Lower leg skin (tissue), 4 donors: Measurements from ENCODE around the gene SULF2. TPM values are rescaled to one million over a fixed set of nuclear protein-coding genes. Genes with fewer than 3 reads are reported as not detected.
A peak's percentile ranks its signal among the peaks of the same experiment; 100 is the strongest.

Experiments used
- DNase-seq, 2 donors: peaks; one replicate each; pipeline ENCODE4 v3.0.0-alpha.2; 2019; ENCODE audit warnings: low spot score in 2 of 2
- H3K4me3 ChIP-seq: fragments of 200-600 bp; sonication (generic); 2 replicates; pipeline ENCODE4 v1.5.1; 2017; ENCODE audit warnings: mild to moderate bottlenecking, low read depth; ENCODE audit not compliant: poor library complexity, severe bottlenecking
- POLR2A ChIP-seq, 2 donors: fragments of 450-650 bp; IDR thresholded peaks; one replicate each; pipeline ENCODE4 v1.6.1; 2016 to 2017; ENCODE audit warnings: antibody characterized with exemption in 2 of 2, mild to moderate bottlenecking in 1 of 2, moderate library complexity in 1 of 2
- WGBS, 2 donors: methylation state at CpG; one replicate each; pipeline ENCODE4 v1.1.5; 2018; 5-methylcytosine and 5-hydroxymethylcytosine counted together
- intact Hi-C: fragments of 100-400 bp; cut with DNase I; formaldehyde crosslinking; loops from one replicate; pipeline ENCODE4 v1.15.0; 2023; ENCODE audit warnings: low total_unique reads
- total RNA-seq, 4 donors: library from RNA; depleted of rRNA; stranded (reverse); fragments of >200 nt; gene quantifications; one replicate each; pipeline ENCODE4 v1.1.0, GENCODE V29; 2016
- TF ChIP-seq, protein P1 (sequence below), 3 donors: fragments of 450-650 bp; IDR thresholded peaks; one replicate each; pipeline ENCODE4 v1.5.1; 2016; ENCODE audit warnings: antibody characterized with exemption in 3 of 3, mild to moderate bottlenecking in 3 of 3, moderate library complexity in 2 of 3

SULF2 gene
- total RNA-seq, 4 donors from 2014 or later = 18.3 to 83.0 (median 28.0) TPM

DNA sequence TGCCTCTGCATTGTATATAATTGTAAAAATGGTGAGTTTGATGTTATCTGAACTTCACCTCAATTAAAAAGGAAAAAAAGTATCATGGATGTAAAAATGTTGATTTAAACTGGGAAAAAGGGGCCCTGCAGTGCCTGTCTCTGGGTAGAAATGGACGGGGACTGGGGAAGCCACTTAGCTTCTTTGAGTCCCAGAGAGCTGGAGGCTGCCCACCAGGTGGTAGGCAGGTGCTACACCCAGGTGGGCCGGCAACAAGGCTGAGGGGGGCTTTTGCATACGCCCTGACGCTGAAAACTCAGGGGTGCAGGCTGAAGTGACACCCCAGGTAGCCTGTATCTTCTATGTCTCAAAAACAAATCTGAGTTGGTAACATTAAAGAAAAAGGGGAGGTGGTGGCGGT lies 118.2 kb downstream of the SULF2 start:
- WGBS, 2 donors = 85 to 95% methylated on average over 5 of the region's 5 CpGs
- DNase-seq = no peak
- no peak overlapping the region for H3K4me3 ChIP-seq
- TF ChIP-seq, protein P1, sequence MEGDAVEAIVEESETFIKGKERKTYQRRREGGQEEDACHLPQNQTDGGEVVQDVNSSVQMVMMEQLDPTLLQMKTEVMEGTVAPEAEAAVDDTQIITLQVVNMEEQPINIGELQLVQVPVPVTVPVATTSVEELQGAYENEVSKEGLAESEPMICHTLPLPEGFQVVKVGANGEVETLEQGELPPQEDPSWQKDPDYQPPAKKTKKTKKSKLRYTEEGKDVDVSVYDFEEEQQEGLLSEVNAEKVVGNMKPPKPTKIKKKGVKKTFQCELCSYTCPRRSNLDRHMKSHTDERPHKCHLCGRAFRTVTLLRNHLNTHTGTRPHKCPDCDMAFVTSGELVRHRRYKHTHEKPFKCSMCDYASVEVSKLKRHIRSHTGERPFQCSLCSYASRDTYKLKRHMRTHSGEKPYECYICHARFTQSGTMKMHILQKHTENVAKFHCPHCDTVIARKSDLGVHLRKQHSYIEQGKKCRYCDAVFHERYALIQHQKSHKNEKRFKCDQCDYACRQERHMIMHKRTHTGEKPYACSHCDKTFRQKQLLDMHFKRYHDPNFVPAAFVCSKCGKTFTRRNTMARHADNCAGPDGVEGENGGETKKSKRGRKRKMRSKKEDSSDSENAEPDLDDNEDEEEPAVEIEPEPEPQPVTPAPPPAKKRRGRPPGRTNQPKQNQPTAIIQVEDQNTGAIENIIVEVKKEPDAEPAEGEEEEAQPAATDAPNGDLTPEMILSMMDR (IDR thresholded peaks at IDR 0.05) = no peak
- no peak for TF ChIP-seq POLR2A (IDR thresholded peaks at IDR 0.05)
- intact Hi-C loops = no loop called here

DNA sequence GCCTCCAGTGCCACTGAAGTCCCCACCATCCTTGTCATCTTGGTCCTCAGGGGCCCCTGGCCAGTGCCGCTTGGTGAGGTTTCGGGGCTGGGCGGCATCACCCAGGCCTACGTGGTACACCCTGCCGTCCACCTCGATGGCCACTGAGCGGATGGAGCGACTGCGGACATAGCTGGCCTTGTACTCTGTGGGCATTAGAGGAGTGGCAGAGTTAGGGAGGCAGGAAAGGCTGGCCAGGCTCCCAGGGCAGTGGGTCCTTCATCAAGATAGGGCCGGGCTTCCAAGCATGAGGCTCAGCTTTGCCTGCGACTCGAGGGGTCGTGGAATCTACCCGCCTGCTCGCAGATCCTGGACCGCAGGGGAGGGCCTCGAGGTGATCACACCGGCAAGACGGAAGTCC lies 119.0 kb downstream of the SULF2 start:
- H3K4me3 ChIP-seq = no peak overlapping the region
- TF ChIP-seq POLR2A (IDR thresholded peaks at IDR 0.05) = no peak
- TF ChIP-seq, protein P1 (IDR thresholded peaks at IDR 0.05) = no peak
- DNase-seq = peak in 1 of 2 donors; percentile 80
- 96 to 99% methylated on average over 19 of the region's 19 CpGs for WGBS, 2 donors
- intact Hi-C loops = no loop called here

DNA sequence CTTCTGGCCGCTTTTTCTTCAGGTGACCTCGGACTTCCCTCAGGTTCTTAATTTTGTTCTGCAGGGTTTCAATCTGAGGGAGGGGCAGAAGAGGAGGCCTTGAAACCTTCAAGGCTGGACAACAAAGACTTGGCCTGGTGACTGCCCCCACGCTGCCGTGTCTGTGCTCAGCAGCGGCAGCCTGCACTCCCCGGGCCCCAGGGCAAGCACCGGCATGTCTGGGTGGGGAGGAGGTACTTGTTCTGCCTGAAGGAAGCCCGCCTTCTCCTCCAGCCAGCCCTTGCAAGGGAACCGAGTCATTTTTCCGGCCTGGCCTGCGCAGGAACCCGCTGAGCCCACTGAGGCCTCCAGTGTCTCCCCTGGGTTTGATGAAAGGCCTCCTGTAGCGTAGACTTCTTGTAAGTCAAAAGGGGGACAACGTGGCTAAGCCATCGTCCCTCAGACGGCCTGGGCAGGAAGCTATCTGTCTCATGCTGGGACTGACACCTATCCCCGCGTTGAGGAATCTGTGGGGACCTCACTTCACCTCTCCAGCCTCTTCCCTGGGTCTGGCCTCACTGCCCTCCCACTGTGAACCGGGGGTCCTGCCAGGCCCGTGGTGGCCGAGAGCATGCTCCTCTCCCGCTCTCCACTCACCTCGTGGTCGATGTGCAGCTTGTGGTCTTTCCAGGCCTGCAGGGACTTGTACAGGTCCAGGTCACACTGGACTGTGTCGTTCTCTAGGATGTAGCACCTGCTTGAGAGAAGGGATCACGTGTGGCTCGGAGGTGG lies 119.9 kb downstream of the SULF2 start:
- TF ChIP-seq, protein P1 (IDR thresholded peaks at IDR 0.05) = no peak
- TF ChIP-seq POLR2A (IDR thresholded peaks at IDR 0.05) = no peak
- peak in 1 of 2 donors; percentile 79 for DNase-seq
- intact Hi-C loops = no loop called here

DNA sequence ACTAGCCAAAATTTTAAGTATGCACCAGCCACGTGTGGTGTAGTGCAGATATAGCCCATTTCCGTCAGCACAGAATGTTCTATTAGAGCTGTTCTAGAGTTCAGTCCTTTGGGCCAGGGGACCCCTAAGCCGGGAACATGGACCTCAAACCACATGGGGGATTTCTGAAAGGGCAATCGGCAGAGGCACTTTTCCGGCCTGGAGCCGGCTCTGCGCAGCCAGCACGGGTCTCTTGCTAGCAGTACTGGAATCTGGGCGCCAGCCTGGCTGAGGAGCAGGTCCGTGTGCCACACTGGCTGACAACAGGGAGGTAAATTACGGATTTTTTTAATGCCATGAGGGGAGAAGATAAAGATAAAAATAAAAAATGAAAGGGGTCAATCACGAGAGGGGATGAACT lies 120.5 kb downstream of the SULF2 start:
- TF ChIP-seq POLR2A (IDR thresholded peaks at IDR 0.05) = no peak
- TF ChIP-seq, protein P1 (IDR thresholded peaks at IDR 0.05) = no peak
- 81 to 82% methylated on average over 12 of the region's 12 CpGs for WGBS, 2 donors
- DNase-seq = peak in 1 of 2 donors; percentile 76
- no peak overlapping the region for H3K4me3 ChIP-seq
- intact Hi-C loops = loop anchor here (5.0 kb wide), 1 partner anchor 958 kb away; no protein-coding TSS in a partner anchor

More for the DNA sequence above, 119.9 kb downstream of the SULF2 start:
- WGBS, 2 donors = 69 to 78% methylated on average over 24 to 26 of the region's 27 CpGs
- no peak overlapping the region for H3K4me3 ChIP-seq

DNA sequence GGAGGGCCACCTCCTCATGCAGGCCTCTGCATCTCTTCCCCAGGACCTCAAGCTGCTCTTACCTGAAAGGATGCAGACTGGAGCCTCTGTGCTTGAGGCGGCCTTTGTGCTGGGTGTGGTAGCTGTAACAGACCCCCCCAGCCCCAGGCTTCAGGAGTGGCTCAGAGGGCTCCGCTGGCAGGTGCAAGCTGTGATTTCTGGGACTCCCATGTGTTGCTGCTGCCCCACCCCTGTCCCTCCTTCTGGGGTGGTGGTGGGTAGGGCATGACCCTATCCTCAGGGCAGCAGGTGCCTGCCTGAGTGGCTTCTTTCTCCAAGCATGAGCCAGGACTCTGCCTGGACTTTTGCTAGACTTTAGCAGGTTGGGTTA lies 121.2 kb downstream of the SULF2 start:
- TF ChIP-seq POLR2A (IDR thresholded peaks at IDR 0.05) = no peak
- TF ChIP-seq, protein P1 (IDR thresholded peaks at IDR 0.05) = no peak
- no peak overlapping the region for H3K4me3 ChIP-seq
- intact Hi-C loops = loop anchor here (5.0 kb wide), 1 partner anchor 958 kb away; no protein-coding TSS in a partner anchor
- WGBS, 2 donors = 61 to 70% methylated on average over 2 of the region's 2 CpGs
- DNase-seq = no peak
